K562 (cell line): ENCODE results near the gene SERPIND1. TPM values are rescaled to one million over a fixed set of nuclear protein-coding genes. Genes with fewer than 3 reads are reported as not detected.

Experiments
- E4F1 ChIP-seq: fragments of 250-450 bp; sonication (Bioruptor Pico); IDR thresholded peaks from 2 replicates; pipeline ENCODE4 v1.5.0; 2021; ENCODE audit warnings: mild to moderate bottlenecking, borderline replicate concordance
- ERF ChIP-seq: fragments of 450-650 bp; formaldehyde crosslinking; IDR thresholded peaks from 2 replicates; pipeline ENCODE4 v1.4.0; 2020; ENCODE audit warnings: mild to moderate bottlenecking, mixed read lengths
- GTF2F1 ChIP-seq: IDR thresholded peaks from 2 replicates; pipeline ENCODE4 v1.6.1; 2011; ENCODE audit warnings: low read depth, low read length, improper control_type of control experiment
- NONO ChIP-seq, 2 experiments: fragments of 200-400 bp in 1 of 2; fragments of 450-650 bp in 1 of 2; formaldehyde crosslinking in 1 of 2; IDR thresholded peaks; 2 replicates each; pipeline ENCODE4 v1.6.1; 2017; ENCODE audit warnings: low read depth in 2 of 2, mild to moderate bottlenecking in 2 of 2, moderate library complexity in 2 of 2, low read length in 1 of 2
- OTX1 ChIP-seq: fragments of 450-650 bp; formaldehyde crosslinking; IDR thresholded peaks from 2 replicates; pipeline ENCODE4 v1.4.0; 2022; ENCODE audit warnings: mild to moderate bottlenecking
- PYGO2 ChIP-seq: fragments of 450-650 bp; IDR thresholded peaks from 2 replicates; pipeline ENCODE4 v1.6.1; 2016; ENCODE audit warnings: mild to moderate bottlenecking, missing genetic modification characterization, moderate library complexity, missing compliant biosample characterization
- RBM25 ChIP-seq: fragments of 200-400 bp; formaldehyde crosslinking; IDR thresholded peaks from 2 replicates; pipeline ENCODE4 v1.6.1; 2018; ENCODE audit warnings: low read length, low read depth, moderate library complexity; ENCODE audit not compliant: severe bottlenecking
- SNAPC5 ChIP-seq: fragments of 250-450 bp; sonication (Bioruptor Pico); IDR thresholded peaks from 2 replicates; pipeline ENCODE4 v1.8.0; 2021; ENCODE audit warnings: moderate library complexity, mild to moderate bottlenecking, inconsistent platforms
- TFAP4 ChIP-seq: sonication (generic); formaldehyde crosslinking; IDR thresholded peaks from 2 replicates; pipeline ENCODE4 v1.8.0; 2022; ENCODE audit warnings: missing genetic modification reagents, mild to moderate bottlenecking, moderate library complexity, borderline replicate concordance
- ZBTB7A ChIP-seq: IDR thresholded peaks from 2 replicates; pipeline ENCODE4 v1.6.1; 2011; ENCODE audit warnings: low read depth, mild to moderate bottlenecking, low read length, moderate library complexity, borderline replicate concordance; ENCODE audit not compliant: control insufficient read depth
- ZNF778 ChIP-seq: fragments of 450-650 bp; formaldehyde crosslinking; IDR thresholded peaks from 2 replicates; pipeline ENCODE4 v1.4.0; 2020; ENCODE audit warnings: mild to moderate bottlenecking, moderate library complexity
- polyA plus RNA-seq, 8 experiments: library from polyadenylated mRNA; depleted of rRNA in 4 of 8; stranded (reverse) in 5 of 8; unstranded in 3 of 8; fragments of >200 nt; fragmentation: Nextera tagmentation in 2 of 8; fragmentation: Illumina TruSeq in 1 of 8; extraction: Ambion mirVana in 2 of 8; extraction: Trizol in 1 of 8; gene quantifications; 2 replicates each; pipeline versions ENCODE4 v1.2.1 to v1.2.3, GENCODE V29; 2011 to 2014; ENCODE audit warnings: inconsistent platforms in 1 of 8, missing spikeins in 1 of 8
- total RNA-seq, 7 experiments: library from RNA; depleted of rRNA in 6 of 7; stranded (reverse); fragments of >200 nt in 6 of 7; fragmentation: Illumina TruSeq in 2 of 7; extraction: Trizol in 2 of 7; gene quantifications; 2 replicates each; pipeline versions ENCODE4 v1.2.1 to v1.2.3, GENCODE V29; 2011 to 2021; ENCODE audit warnings: low replicate concordance in 1 of 7
- TF ChIP-seq, protein P1 (sequence below): fragments of 250-450 bp; sonication (Bioruptor Pico); IDR thresholded peaks from 2 replicates; pipeline ENCODE4 v1.4.0; 2020

The SERPIND1 gene
- total and polyA plus RNA-seq, 9 of the 15 experiments (the other 6 are each of a cell fraction or from before 2014, with no cell fraction given): 0.04 to 0.11 (median 0.09) TPM; not detected in 6

GRCh38 chr22:20752104-20752741, 21.7 kb upstream of the SERPIND1 start (continued):
- TF ChIP-seq, protein P1, sequence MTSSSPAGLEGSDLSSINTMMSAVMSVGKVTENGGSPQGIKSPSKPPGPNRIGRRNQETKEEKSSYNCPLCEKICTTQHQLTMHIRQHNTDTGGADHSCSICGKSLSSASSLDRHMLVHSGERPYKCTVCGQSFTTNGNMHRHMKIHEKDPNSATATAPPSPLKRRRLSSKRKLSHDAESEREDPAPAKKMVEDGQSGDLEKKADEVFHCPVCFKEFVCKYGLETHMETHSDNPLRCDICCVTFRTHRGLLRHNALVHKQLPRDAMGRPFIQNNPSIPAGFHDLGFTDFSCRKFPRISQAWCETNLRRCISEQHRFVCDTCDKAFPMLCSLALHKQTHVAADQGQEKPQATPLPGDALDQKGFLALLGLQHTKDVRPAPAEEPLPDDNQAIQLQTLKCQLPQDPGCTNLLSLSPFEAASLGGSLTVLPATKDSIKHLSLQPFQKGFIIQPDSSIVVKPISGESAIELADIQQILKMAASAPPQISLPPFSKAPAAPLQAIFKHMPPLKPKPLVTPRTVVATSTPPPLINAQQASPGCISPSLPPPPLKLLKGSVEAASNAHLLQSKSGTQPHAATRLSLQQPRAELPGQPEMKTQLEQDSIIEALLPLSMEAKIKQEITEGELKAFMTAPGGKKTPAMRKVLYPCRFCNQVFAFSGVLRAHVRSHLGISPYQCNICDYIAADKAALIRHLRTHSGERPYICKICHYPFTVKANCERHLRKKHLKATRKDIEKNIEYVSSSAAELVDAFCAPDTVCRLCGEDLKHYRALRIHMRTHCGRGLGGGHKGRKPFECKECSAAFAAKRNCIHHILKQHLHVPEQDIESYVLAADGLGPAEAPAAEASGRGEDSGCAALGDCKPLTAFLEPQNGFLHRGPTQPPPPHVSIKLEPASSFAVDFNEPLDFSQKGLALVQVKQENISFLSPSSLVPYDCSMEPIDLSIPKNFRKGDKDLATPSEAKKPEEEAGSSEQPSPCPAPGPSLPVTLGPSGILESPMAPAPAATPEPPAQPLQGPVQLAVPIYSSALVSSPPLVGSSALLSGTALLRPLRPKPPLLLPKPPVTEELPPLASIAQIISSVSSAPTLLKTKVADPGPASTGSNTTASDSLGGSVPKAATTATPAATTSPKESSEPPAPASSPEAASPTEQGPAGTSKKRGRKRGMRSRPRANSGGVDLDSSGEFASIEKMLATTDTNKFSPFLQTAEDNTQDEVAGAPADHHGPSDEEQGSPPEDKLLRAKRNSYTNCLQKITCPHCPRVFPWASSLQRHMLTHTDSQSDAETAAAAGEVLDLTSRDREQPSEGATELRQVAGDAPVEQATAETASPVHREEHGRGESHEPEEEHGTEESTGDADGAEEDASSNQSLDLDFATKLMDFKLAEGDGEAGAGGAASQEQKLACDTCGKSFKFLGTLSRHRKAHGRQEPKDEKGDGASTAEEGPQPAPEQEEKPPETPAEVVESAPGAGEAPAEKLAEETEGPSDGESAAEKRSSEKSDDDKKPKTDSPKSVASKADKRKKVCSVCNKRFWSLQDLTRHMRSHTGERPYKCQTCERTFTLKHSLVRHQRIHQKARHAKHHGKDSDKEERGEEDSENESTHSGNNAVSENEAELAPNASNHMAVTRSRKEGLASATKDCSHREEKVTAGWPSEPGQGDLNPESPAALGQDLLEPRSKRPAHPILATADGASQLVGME (CRISPR knock-in tag): 0 out of 2 replicates have a peak, but pooled peaks have one; percentile 32
- TF ChIP-seq ZNF778 (CRISPR knock-in tag): no peak
- no peak for TF ChIP-seq TFAP4
- TF ChIP-seq ZBTB7A: 0 out of 2 replicates have a peak, but pooled peaks have one; percentile 33
- no peak for TF ChIP-seq RBM25
- no peak for TF ChIP-seq GTF2F1
- TF ChIP-seq ERF (CRISPR knock-in tag): no peak
- TF ChIP-seq NONO (IDR thresholded peaks at IDR 0.05; ENCODE audit: low read depth in 2 of 2, low read length in 1 of 2): no peak
- TF ChIP-seq E4F1 (CRISPR knock-in tag): no peak
- TF ChIP-seq OTX1 (CRISPR knock-in tag): no peak
- TF ChIP-seq SNAPC5 (CRISPR knock-in tag): no peak
- TF ChIP-seq PYGO2 (tag): no peak
